H4 (cell line): ENCODE data around the gene ZNF165. TPM values are rescaled to one million over a fixed set of nuclear protein-coding genes. Genes with fewer than 3 reads are reported as not detected.
"Not testable (repeated sequence)": the region's sequence is repeated elsewhere in the genome, so short reads cannot be mapped to it uniquely, and the experiment has no call there.

ENCODE experiments used
- DNase-seq: peaks from one replicate; pipeline ENCODE4 v3.0.0-alpha.2; 2015; ENCODE audit warnings: low spot score
- total RNA-seq: library from RNA; depleted of rRNA; stranded (reverse); fragments of >200 nt; shearing (Covaris generic); gene quantifications from 2 replicates; pipeline ENCODE4 v1.2.3, GENCODE V29; 2014; rRNA removed

ZNF165 gene
- total RNA-seq, 1 experiment from 2014 or later = 1.2 TPM

GRCh38 chr6:28121876-28122275, 41.5 kb downstream of the ZNF165 start:
- no peak for DNase-seq

GRCh38 chr6:28122283-28122682, 41.9 kb downstream of the ZNF165 start:
- DNase-seq = not testable (repeated sequence)

- DNase-seq = peak; percentile 60
Observed at GRCh38 chr6:28124350-28124970, 44.1 kb downstream of the ZNF165 start, which contains the start of gene ZSCAN16. Gene ZSCAN16 (plus strand): TSS chr6:28124609. CDS start chr6:28125444, 835 bp downstream.

- no peak for DNase-seq
Observed at GRCh38 chr6:28124971-28125353, 44.6 kb downstream of the ZNF165 start.

GRCh38 chr6:28125401-28125800, 45.0 kb downstream of the ZNF165 start:
- DNase-seq = no peak

- peak; percentile 48 for DNase-seq
Observed at GRCh38 chr6:28134015-28134414, 53.6 kb downstream of the ZNF165 start.

- no peak for DNase-seq
Observed at GRCh38 chr6:28134716-28135115, 54.3 kb downstream of the ZNF165 start.

GRCh38 chr6:28135393-28135792, 55.0 kb downstream of the ZNF165 start:
- no peak for DNase-seq

GRCh38 chr6:28136585-28137504, 56.5 kb downstream of the ZNF165 start:
- peak; percentile 88 for DNase-seq

GRCh38 chr6:28137505-28137981, 57.2 kb downstream of the ZNF165 start:
- no peak for DNase-seq

Other genes with a start within 250 kb of the ZNF165 start
- not detected in 2 replicates for gene OR2B2, start 168.2 kb upstream of the ZNF165 start, total RNA-seq
- gene OR2B6, start 123.3 kb upstream of the ZNF165 start, total RNA-seq = not detected in 2 replicates
- 3.5 and 9.9 TPM in 2 replicates for gene ZSCAN16, start 44.0 kb downstream of the ZNF165 start, total RNA-seq
- 7.4 and 10.1 TPM in 2 replicates for gene ZKSCAN8, start 61.3 kb downstream of the ZNF165 start, total RNA-seq
- 12.3 and 13.9 TPM in 2 replicates for gene ZSCAN9, start 144.7 kb downstream of the ZNF165 start, total RNA-seq
- gene ZKSCAN4, start 171.7 kb downstream of the ZNF165 start, total RNA-seq = 3.1 and 3.8 TPM in 2 replicates
- gene NKAPL, start 178.7 kb downstream of the ZNF165 start, total RNA-seq = not detected in 2 replicates
- 13.6 and 14.1 TPM in 2 replicates for gene ZSCAN26, start 186.6 kb downstream of the ZNF165 start, total RNA-seq
- gene PGBD1, start 201.0 kb downstream of the ZNF165 start, total RNA-seq = 6.3 and 6.7 TPM in 2 replicates